Activated CD8-positive, alpha-beta T cell treated with anti-CD3 and anti-CD28 coated beads, Interleukin-2, amount 10 ng/mL, durations not matched to agents 7 days and 5 days (primary cell): Measurements from ENCODE around the gene ELMO3. TPM values are rescaled to one million over a fixed set of nuclear protein-coding genes. Genes with fewer than 3 reads are reported as not detected.

Source experiments
- ATAC-seq: fragments of 150-1000 bp; cut with Tn5 transposase; one replicate; pipeline ENCODE4 v1.10.0; 2021; ENCODE audit warnings: moderate library complexity
- CTCF ChIA-PET: fragments of 350-600 bp; sonication (Branson Sonifier 250); formaldehyde crosslinking; loops from one replicate; lab custom pipeline; 2021; ENCODE audit warnings: antibody characterized with exemption; lab: Charles Lee
- POLR2A ChIA-PET: fragments of 350-600 bp; sonication (Branson Sonifier 250); formaldehyde crosslinking; loops from one replicate; lab custom pipeline; 2021; ENCODE audit warnings: antibody characterized with exemption; lab: Charles Lee
- DNase-seq: peaks from one replicate; pipeline ENCODE4 v3.0.0-alpha.2; 2020
- H3K27ac Mint-ChIP-seq: one replicate; pipeline ENCODE4 v1.8.0; 2021; ENCODE audit warnings: mild to moderate bottlenecking, mixed read lengths
- H3K27me3 Mint-ChIP-seq: one replicate; pipeline ENCODE4 v1.8.0; 2021; ENCODE audit warnings: low read depth, mixed read lengths
- H3K36me3 Mint-ChIP-seq: one replicate; pipeline ENCODE4 v1.8.0; 2021; ENCODE audit warnings: low read depth, mixed read lengths
- H3K4me1 Mint-ChIP-seq: one replicate; pipeline ENCODE4 v1.8.0; 2021; ENCODE audit warnings: low read depth, mixed read lengths
- H3K4me3 Mint-ChIP-seq: one replicate; pipeline ENCODE4 v1.8.0; 2021; ENCODE audit warnings: mild to moderate bottlenecking, mixed read lengths
- H3K9me3 Mint-ChIP-seq: one replicate; pipeline ENCODE4 v1.8.0; 2022; ENCODE audit warnings: mixed read lengths; ENCODE audit not compliant: insufficient read depth
- total RNA-seq, 2 experiments: library from RNA; stranded (reverse); gene quantifications; one replicate each; pipeline ENCODE4 v1.2.3, GENCODE V29; 2021

ELMO3 gene
- total RNA-seq, 2 experiments from 2014 or later = 7.2 to 8.0 TPM

DNA sequence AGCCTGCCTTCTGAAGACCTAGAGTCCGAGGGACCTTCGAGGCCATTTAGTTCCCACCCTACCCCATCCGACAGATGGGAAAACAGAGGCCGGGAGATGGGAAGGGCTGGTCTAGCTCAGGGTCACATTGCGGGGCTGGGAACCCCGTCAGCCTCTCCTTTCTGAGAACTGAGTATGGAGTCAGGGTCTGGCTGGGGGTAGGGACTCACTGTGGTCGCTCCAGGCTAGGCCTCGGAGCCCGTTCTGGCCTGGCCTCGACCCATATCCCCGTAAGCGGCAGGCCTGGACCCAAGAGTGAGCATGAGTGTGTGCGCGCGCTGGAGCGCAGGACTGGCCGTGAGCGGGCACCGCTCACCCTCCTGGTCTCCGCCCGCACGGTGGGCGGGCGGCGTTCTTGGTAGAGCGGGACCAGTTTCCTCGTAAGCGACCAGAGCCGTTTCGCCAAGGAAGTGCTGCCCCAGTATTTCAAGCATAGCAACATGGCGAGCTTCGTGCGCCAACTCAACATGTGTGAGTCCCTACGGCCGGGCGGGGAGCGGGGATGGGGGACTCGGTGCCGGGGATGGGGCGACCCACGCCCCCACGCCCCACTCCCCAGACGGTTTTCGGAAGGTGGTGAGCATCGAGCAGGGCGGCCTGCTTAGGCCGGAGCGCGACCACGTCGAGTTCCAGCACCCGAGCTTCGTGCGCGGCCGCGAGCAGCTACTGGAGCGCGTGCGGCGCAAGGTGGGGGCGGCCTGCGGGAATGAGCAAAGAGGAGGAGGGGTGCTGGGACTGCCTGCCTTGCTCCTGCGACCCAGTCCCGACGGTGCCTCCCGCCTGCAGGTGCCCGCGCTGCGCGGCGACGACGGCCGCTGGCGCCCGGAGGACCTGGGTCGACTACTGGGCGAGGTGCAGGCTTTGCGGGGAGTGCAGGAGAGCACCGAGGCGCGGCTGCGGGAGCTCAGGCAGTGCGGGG is 33.5 kb upstream of the ELMO3 start:
- Mint-ChIP-seq H3K4me3 (peak overlapping the region; percentile 42), H3K27ac (no peak overlapping the region), H3K36me3 (peaks cover 22% of the 10 kb centered on the region), H3K4me1 (peaks cover 63% of the 10 kb centered on the region), H3K9me3 (no peaks in the 10 kb centered on the region), H3K27me3 (peaks cover 47% of the 10 kb centered on the region)
- DNase-seq (no peak), ATAC-seq (no peak)
- ChIA-PET CTCF (interaction anchor here (1.4 to 3.2 kb wide), 2 partner anchors 10 to 148 kb away, joined by 6 to 12 read pairs; no protein-coding TSS in a partner anchor), POLR2A (interaction anchor here (0.6 to 1.0 kb wide), 4 partner anchors 10 to 316 kb away, joined by 3 read pairs; partner anchors contain the start of gene ATP6V0D1)

DNA sequence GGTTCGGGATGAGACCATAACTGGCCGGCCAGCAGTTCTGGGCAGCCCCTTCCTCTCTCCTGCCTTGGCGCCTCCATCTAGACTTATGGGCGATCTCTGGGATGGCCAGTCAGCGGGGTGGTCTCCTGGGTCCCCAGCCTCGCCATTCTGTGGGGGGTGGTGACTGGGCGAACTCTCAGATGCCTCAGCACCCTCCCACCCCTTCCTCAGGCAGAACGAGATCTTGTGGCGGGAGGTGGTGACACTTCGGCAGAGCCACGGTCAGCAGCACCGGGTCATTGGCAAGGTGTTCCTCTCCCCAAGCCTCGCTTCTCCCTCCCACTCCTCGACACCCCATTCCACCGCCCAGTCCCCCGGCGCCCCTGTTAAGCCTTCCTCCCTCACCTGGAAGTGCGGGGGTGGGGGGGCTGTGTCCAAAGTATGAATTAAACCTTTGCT is 32.8 kb upstream of the ELMO3 start:
- POLR2A ChIA-PET = interaction anchor here (0.6 kb wide), 1 partner anchor 27 kb away, joined by 3 read pairs; no protein-coding TSS in a partner anchor
- ATAC-seq (no peak), DNase-seq (no peak)
- no peak overlapping the region for H3K27ac Mint-ChIP-seq
- peaks cover 19% of the 10 kb centered on the region for H3K36me3 Mint-ChIP-seq
- CTCF ChIA-PET = interaction anchor here (0.7 to 3.2 kb wide), 3 partner anchors 10 to 148 kb away, joined by 3 to 12 read pairs (median 9); no protein-coding TSS in a partner anchor
- H3K4me1 Mint-ChIP-seq = peaks cover 63% of the 10 kb centered on the region
- no peak overlapping the region for H3K4me3 Mint-ChIP-seq
- H3K27me3 Mint-ChIP-seq = peaks cover 50% of the 10 kb centered on the region
- H3K9me3 Mint-ChIP-seq = no peaks in the 10 kb centered on the region

DNA sequence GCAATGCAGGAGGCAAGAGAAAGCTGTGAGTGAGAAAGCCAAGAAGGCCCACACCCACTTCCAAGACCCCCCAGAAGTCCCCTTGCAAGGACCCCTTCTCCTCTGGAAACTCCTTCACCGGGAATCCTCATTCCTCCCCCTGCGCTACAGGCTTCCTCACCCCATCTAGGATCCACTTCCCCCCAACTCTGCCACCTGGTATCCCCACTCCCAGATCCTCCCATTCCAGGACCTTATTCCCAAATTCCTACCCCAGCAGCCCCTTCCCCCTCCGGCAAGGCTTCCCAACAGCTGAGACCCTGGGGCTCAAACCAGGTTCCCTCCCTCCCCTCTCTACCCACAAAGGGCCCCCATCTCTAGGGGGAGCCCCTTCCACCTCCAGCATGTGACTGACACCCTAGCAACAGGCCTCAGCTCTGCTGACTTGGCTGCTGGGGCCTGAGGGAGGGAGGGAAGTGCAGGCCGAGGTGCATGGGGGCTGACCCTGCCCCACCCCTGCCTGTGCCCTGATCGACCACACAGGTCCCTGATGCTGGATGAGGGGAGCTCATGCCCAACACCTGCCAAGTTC is 32.2 kb upstream of the ELMO3 start:
- peaks cover 17% of the 10 kb centered on the region for H3K36me3 Mint-ChIP-seq
- ChIA-PET CTCF (interaction anchor here (0.7 to 3.2 kb wide), 3 partner anchors 9 to 149 kb away, joined by 3 to 12 read pairs (median 9); no protein-coding TSS in a partner anchor), POLR2A (no interaction called here)
- H3K27me3 Mint-ChIP-seq = peaks cover 53% of the 10 kb centered on the region
- DNase-seq (no peak), ATAC-seq (no peak)
- H3K4me1 Mint-ChIP-seq = peaks cover 61% of the 10 kb centered on the region
- H3K27ac Mint-ChIP-seq = no peak overlapping the region
- no peaks in the 10 kb centered on the region for H3K9me3 Mint-ChIP-seq
- no peak overlapping the region for H3K4me3 Mint-ChIP-seq

DNA sequence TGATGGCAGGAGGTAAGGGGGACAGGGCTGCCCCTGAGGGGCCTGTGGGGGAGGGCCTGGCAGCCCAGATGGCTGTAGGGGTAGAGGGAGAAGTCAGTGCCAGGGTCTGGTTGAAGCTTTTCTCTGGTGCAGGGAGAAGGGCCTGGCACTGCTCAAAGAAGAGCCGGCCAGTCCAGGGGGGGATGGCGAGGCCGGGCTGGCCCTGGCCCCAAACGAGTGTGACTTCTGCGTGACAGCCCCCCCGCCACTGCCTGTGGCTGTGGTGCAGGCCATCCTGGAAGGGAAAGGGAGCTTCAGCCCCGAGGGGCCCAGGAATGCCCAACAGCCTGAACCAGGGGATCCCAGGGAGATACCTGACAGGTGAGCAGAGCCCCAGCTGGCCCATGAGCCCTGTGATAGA is 31.3 kb upstream of the ELMO3 start:
- no peak for ATAC-seq
- H3K9me3 Mint-ChIP-seq = no peaks in the 10 kb centered on the region
- H3K4me3 Mint-ChIP-seq = no peak overlapping the region
- POLR2A ChIA-PET = no interaction called here
- no peak for DNase-seq
- peaks cover 56% of the 10 kb centered on the region for H3K4me1 Mint-ChIP-seq
- peaks cover 8% of the 10 kb centered on the region for H3K36me3 Mint-ChIP-seq
- CTCF ChIA-PET = interaction anchor here (1.2 to 3.2 kb wide), 5 partner anchors 8 to 214 kb away, joined by 3 to 15 read pairs (median 9); no protein-coding TSS in a partner anchor
- no peak overlapping the region for H3K27ac Mint-ChIP-seq
- H3K27me3 Mint-ChIP-seq = peaks cover 56% of the 10 kb centered on the region

DNA sequence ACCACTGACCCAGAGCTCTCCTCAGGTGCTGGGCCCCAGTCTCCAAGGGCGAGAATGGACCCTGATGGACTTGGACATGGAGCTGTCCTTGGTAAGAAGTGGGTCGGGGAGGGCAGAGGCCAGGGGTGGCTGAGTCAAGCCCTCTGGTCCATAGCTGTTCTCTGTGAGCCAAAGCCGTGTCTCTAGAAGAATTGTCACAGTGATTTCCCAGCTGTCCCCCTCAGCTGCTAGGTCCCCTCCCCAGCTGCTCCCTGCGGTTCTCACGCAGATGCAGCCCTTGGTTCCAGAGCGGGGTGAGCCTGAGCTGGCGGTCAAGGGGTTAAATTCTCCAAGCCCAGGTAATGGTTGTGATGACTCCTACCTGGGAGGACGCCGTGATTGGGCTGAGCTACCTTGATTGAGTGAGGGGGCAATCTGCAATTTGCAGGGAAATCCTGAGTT is 29.9 kb upstream of the ELMO3 start:
- Mint-ChIP-seq H3K27ac (no peak overlapping the region), H3K36me3 (peaks cover 9% of the 10 kb centered on the region), H3K9me3 (no peaks in the 10 kb centered on the region), H3K27me3 (peaks cover 62% of the 10 kb centered on the region), H3K4me1 (peaks cover 59% of the 10 kb centered on the region), H3K4me3 (no peak overlapping the region)
- CTCF ChIA-PET = interaction anchor here (0.9 to 3.2 kb wide), 11 partner anchors 8 to 215 kb away, joined by 3 to 17 read pairs (median 4); partner anchors contain the start of genes CES3 and FBXL8
- POLR2A ChIA-PET = interaction anchor here (1.7 kb wide), 1 partner anchor 58 kb away, joined by 3 read pairs; the partner anchor contains the start of gene TMEM208
- DNase-seq (no peak), ATAC-seq (no peak)

DNA sequence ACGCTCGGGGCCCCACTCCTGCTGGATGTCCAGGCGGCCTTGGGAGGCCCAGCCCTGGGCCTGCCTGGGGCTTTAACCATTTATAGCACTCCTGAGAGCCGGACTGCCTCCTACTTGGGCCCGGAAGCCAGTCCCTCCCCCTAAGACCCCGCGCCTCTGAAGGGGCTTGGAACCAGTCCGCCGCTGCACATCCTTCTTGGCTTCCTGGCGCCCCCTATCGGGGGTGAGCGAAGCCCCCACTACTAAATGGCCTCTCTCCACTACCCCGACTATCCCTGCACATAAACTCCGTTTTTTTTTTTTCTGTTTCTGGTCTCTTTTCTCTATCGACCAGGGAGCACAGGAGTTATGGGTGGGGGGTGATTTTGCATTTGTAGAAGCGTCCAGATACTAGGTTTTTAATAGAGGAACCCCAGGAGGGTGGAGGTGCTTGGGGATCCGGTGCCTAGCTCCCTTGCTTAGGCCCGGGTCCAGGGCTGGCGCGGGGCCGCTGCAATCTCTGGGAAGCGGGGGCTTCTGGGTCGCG is 29.2 kb upstream of the ELMO3 start:
- H3K27ac Mint-ChIP-seq = peak overlapping the region; percentile 13
- CTCF ChIA-PET = interaction anchor here (0.9 to 3.2 kb wide), 11 partner anchors 8 to 152 kb away, joined by 3 to 17 read pairs (median 4); partner anchors contain the start of gene FBXL8
- H3K27me3 Mint-ChIP-seq = peaks cover 59% of the 10 kb centered on the region
- peak overlapping the region; percentile 76 for H3K4me3 Mint-ChIP-seq
- POLR2A ChIA-PET = interaction anchor here (0.6 to 1.7 kb wide), 3 partner anchors 10 to 141 kb away, joined by 3 read pairs; partner anchors contain the start of genes CBFB, FBXL8, TMEM208 and TRADD
- H3K4me1 Mint-ChIP-seq = peaks cover 61% of the 10 kb centered on the region
- no peak for ATAC-seq
- peaks cover 9% of the 10 kb centered on the region for H3K36me3 Mint-ChIP-seq
- DNase-seq = peak; percentile 59
- no peaks in the 10 kb centered on the region for H3K9me3 Mint-ChIP-seq

DNA sequence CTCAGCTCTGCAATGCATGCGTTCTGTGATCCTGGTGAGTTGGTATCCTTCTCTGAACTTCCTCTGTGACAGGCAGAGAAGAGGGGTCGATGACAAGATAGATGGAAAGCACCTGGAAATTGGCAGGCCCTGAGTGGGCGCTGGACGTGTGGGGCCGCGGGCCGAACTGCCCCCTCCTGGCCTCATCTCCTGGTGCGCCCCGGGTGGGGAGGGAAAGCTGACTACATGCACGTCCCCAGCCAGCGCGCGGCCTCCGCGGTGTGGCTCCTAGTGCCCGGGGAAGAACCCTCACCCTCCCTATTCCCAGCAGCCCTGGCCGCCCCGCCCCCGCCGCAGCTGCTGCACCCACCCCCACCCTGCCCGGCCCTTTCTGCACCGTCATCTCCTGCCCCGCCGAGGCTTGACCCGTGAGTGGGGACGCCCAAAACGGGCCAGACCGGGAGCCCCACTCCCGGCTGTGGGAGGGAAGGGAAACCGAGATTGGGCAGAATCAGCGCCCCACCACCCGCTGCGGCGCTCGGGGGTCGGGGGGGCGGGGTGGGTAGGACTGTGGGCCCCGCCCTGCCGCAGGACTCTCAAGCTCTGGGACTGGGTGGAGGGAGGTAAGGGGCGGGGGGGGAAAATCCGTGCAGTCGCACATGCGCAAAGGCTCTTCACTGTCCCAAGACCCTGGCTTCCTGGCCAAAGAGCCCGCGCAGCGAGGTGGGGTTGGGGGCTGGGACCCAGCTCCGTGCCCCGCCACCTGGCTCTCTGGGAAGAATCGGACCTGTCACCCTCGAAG is 28.6 kb upstream of the ELMO3 start, which contains the start of gene NOL3:
NOL3 (plus strand) TSS at position 371 of the 781 bp plus-strand sequence.
- H3K27ac Mint-ChIP-seq = peak within 1 kb of the TSS; percentile 13
- ChIA-PET POLR2A (interaction anchor here (0.6 to 1.7 kb wide), 3 partner anchors 11 to 142 kb away, joined by 3 read pairs; partner anchors contain the start of genes CBFB and TMEM208), CTCF (interaction anchor here (0.7 to 3.2 kb wide), 11 partner anchors 8 to 152 kb away, joined by 3 to 17 read pairs (median 4); partner anchors contain the start of gene FBXL8)
- peak within 1 kb of the TSS; percentile 76 for H3K4me3 Mint-ChIP-seq
- H3K9me3 Mint-ChIP-seq = no peaks in the 10 kb centered on the region
- ATAC-seq (peak; percentile 25), DNase-seq (peak; percentile 65)
- peaks cover 7% of the 10 kb centered on the region for H3K36me3 Mint-ChIP-seq
- peaks cover 60% of the 10 kb centered on the region for H3K4me1 Mint-ChIP-seq
- peaks cover 53% of the 10 kb centered on the region for H3K27me3 Mint-ChIP-seq

DNA sequence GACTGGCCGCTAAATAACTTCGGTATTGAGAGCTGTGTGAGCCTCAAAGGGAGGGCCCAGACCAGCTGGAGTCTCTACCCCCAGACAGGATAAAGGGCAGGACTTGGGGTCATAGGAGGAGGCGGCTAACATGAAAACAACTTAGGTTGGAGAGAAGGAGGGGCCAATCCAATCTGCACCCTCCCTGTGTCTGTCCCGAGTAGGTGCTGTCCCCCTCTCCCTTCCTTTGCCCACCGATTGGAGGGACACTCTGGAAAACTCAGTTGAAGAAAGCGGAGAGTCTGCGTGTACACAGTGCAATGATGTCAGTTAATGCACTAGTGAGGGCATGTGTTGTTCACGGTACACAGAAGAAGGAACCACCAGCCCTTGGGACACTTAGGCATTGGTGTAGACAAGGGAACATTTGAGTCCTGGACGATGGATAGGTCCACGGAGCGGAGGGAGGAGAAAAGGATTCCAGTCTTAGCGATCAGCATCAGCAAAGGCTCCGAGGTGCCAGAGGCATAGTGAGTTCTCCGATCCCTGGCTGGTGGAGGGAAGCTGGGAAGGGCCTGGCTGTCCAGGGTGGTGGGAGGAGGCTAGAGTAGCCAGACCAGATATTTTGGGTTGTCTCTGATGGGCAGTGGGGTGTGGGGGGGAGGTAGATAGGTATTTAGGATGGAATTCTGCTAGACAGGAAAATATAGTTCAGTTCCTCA is 27.8 kb upstream of the ELMO3 start:
- H3K4me1 Mint-ChIP-seq = peaks cover 59% of the 10 kb centered on the region
- H3K9me3 Mint-ChIP-seq = no peaks in the 10 kb centered on the region
- ATAC-seq (no peak), DNase-seq (no peak)
- peak overlapping the region; percentile 42 for H3K4me3 Mint-ChIP-seq
- CTCF ChIA-PET = interaction anchor here (0.7 to 3.2 kb wide), 6 partner anchors 11 to 118 kb away, joined by 3 to 17 read pairs (median 8); partner anchors contain the start of gene FBXL8
- H3K27me3 Mint-ChIP-seq = peaks cover 49% of the 10 kb centered on the region
- POLR2A ChIA-PET = interaction anchor here (0.7 kb wide), 1 partner anchor 12 kb away, joined by 3 read pairs; no protein-coding TSS in a partner anchor
- no peak overlapping the region for H3K27ac Mint-ChIP-seq
- peaks cover 10% of the 10 kb centered on the region for H3K36me3 Mint-ChIP-seq

DNA sequence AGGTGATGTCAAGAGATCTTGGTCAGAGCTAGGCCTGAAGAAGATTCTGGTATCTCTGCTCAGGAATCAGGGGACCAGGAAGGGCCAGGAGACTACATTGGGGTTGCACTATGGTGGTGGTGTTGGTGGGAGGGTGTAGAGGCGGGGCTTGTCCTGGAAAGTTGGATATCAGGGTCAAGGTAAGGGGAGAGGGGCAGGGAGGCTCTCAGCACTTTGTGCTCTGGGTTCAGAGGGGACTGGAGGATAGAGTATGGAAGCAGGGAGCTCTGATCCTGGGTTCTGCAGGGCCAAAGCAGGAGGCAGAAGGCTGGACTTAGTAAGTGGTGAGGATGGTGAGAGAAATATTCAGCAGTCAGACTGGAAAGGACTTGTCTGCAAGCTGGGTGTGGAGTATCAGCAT is 25.6 kb upstream of the ELMO3 start:
- peak overlapping the region; percentile 63 for H3K27ac Mint-ChIP-seq
- H3K27me3 Mint-ChIP-seq = peaks cover 42% of the 10 kb centered on the region
- peaks cover 18% of the 10 kb centered on the region for H3K36me3 Mint-ChIP-seq
- no peak for DNase-seq
- ATAC-seq = no peak
- H3K4me3 Mint-ChIP-seq = peak overlapping the region; percentile 74
- CTCF ChIA-PET = interaction anchor here (0.6 to 6.6 kb wide), 8 partner anchors 11 to 465 kb away, joined by 3 to 47 read pairs (median 5); partner anchors contain the start of genes FBXL8, MATCAP1 and TRADD
- H3K9me3 Mint-ChIP-seq = no peaks in the 10 kb centered on the region
- POLR2A ChIA-PET = interaction anchor here (1.1 to 3.2 kb wide), 3 partner anchors 9 to 13 kb away, joined by 3 to 13 read pairs (median 3); partner anchors contain the start of genes FBXL8, HSF4 and TRADD
- peaks cover 61% of the 10 kb centered on the region for H3K4me1 Mint-ChIP-seq
